NCI-H446 treated with DMSO at 0.1 percent for 48 hours (cell line): ENCODE data around the gene CLDN2.
"Not testable (repeated sequence)": the region's sequence is repeated elsewhere in the genome, so short reads cannot be mapped to it uniquely, and the experiment has no call there.

ENCODE experiments used
- DNase-seq: peaks from one replicate; lab custom pipeline; 2025; lab: John Stamatoyannopoulos, UW

The CLDN2 gene

DNA sequence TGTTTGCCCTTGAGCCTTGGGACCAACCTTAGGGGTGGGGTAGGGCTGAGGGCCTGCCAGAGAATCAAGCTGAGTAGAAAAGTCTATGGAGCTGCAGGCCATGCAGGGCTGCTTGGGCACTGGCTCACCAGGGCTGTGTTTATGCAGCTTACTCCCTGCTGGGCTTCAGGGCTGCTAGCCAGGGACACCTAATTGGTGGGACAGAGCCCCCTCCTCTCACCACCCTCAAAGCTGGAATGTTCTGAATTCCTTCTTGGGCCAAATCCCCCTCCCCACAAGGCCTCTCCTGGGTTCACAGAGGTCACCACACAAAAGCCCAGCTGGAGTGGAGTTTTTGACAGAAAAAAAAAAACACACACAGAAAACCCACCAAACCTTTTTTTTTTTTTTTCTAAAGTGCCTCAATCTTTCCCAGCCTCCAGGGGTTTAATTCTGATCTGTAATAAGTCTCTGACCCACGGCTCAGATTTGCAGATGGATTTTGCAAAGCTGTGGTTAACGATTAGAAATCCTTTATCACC, at the start of gene CLDN2:
TSS of gene CLDN2 (plus strand) at position 471 of the 521 bp plus-strand sequence. CDS start 7,827 bp downstream, outside the sequence.
- no peak for DNase-seq

- DNase-seq = not testable (repeated sequence)
Observed at GRCh38 chrX:106872796-106873195, 47.4 kb upstream of the CLDN2 start.

GRCh38 chrX:106874075-106874474, 46.1 kb upstream of the CLDN2 start:
- DNase-seq = no peak

DNA sequence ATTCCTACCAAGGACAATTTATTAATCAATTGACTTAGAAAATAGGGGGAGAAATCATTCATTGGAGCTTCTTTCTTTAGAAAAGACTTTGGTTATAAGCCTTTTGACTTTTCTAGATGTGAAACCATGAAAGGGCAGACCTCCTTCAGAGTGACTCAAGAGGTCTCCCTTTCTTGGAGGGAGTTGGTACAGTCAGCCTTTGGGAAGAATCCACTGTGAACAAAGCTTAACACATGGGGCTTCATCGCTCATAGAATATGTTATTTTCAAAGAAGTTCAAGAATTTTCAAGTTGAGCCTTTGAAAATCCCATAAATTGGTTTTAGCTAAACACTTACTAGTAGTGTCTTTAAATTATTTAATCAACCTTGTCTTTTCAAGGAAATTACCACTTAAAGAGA, 45.1 kb upstream of the CLDN2 start:
- no peak for DNase-seq

GRCh38 chrX:106889468-106889867, 30.7 kb upstream of the CLDN2 start:
- no peak for DNase-seq

- DNase-seq = no peak
Observed at GRCh38 chrX:106891762-106892460, 28.3 kb upstream of the CLDN2 start.

- DNase-seq = peak; percentile 10
Observed at GRCh38 chrX:106894392-106894909, 25.8 kb upstream of the CLDN2 start.

GRCh38 chrX:106894978-106895452, 25.2 kb upstream of the CLDN2 start:
- no peak for DNase-seq

DNA sequence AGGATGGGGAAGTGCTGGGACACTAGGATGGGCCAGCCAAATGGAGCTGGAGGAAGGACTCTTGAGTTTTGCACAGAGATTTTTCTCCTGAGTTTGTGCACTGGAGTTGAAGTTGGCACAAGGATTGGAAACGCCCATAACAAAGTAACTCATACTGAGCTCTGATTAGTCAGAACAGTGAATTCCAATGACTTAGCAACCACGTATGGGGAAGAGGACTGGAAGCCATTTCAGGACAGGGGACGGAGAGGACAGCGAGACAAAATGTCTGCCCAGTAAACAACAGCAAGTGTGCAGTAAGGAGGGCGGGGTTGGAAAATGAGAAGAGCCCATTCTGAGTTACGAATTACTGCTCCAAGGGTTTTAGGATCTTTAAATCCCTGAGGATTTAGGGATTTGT, 22.9 kb upstream of the CLDN2 start:
- DNase-seq = no peak

GRCh38 chrX:106898462-106898861, 21.7 kb upstream of the CLDN2 start:
- peak; percentile 4 for DNase-seq

GRCh38 chrX:106899276-106899675, 20.9 kb upstream of the CLDN2 start:
- no peak for DNase-seq

DNA sequence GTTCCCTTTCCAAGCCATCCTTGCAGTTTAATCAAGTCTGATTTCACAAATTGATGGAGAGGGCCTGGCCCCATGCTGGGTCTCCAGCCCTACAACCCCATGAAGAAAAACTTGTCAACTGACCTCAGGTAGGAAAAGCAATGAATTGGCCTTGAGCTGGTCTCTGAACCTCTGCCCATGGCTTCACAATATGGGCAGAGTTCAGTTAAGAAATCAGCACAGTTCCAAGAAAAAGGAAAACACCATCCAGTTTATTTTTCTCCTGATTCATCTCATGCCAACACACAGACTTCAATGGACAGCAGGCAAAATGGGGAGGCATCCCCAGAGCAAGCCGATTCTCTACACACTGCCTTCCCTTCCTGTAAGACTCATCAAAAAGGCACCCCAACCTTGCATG, 20.4 kb upstream of the CLDN2 start:
- no peak for DNase-seq

DNA sequence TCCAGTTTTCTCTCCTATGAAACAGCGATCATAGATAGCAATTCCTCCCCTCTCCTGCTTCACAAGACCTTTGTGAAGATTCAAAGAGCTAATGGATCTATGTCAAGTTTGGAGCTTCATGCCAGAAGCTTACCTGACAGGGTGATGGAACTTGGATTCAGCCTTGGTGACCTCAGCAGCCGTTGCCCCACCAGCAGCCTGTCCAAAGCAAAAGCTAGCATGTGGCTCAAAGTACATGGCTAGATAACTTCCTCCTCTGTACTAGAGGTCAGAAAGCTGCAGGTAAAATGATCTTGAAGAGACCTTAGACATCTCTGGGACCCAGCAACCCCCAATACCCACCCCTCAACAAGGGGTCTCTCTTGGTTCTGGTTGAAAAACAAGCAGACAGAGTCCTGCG, 18.9 kb upstream of the CLDN2 start:
- DNase-seq = no peak

DNA sequence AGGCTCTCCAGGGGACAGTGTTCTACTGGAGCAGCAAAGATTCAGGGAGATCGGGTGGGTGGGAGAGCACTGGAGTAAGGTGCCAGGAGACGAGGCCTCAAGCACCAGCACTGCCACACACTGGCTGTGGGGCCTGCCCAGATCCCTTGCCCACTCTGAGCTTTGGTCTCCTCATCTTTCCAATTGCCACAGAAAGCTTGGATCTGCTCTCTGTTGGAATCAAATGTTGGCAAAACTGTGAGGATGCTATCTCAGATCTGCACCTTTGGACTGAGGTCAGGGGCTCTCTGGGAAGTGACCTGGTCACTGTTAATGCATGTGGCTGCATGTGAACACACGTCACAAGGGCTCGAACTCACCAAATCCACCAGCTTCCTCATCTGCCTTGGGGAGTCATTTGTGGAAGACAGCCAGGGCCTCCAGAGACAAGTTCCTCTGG, 18.4 kb upstream of the CLDN2 start:
- DNase-seq = no peak

DNA sequence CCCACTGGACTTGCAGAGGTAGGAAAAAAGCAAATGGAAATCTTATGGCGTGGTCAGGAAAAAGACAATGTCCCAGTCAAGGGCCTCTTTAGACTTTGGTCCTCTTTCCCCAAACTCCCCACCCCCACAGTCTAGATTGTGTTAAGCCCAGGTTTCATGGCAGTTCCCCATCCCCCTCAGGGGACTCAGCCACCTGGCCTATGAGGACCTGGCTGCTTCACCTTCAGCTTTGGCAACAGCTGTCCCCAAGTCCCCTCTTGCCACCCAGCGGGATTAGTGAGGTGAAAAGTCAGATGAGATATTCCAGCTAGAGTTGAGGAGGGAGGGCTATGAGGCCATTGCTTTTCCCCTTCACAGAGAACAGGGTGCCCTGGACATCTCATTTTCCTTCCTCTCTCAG, 17.5 kb upstream of the CLDN2 start:
- no peak for DNase-seq

DNA sequence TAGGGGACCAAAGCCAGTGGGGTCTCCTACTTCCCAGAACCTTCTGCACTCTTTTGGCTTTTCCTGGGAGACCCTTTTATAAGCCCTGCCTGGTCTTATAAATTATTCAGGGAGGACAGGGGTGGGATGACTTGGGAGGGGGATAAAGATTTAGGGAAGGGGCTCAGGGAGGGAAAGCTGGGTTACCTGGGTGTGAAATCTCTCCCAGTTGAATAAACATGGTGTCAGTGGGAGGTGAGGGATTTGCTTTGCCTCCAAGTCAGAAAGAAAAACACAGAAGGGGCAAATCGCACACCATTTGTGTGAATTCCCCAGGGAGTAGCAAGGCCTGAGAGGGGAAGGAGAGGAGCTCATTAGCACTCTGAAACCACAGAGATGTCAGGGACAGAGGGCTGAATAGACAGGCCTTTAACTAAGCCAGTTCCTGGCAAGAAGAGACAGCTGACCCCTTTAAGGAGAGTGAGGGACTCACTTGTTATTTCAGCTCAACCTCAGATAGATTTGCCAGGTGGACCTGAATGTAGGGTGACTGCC, 16.8 kb upstream of the CLDN2 start, which contains the start of gene RIPPLY1:
TSS of gene RIPPLY1 (minus strand) at position 51 of the 534 bp plus-strand sequence. CDS start 54 bp downstream, outside the sequence.
- DNase-seq = no peak

DNA sequence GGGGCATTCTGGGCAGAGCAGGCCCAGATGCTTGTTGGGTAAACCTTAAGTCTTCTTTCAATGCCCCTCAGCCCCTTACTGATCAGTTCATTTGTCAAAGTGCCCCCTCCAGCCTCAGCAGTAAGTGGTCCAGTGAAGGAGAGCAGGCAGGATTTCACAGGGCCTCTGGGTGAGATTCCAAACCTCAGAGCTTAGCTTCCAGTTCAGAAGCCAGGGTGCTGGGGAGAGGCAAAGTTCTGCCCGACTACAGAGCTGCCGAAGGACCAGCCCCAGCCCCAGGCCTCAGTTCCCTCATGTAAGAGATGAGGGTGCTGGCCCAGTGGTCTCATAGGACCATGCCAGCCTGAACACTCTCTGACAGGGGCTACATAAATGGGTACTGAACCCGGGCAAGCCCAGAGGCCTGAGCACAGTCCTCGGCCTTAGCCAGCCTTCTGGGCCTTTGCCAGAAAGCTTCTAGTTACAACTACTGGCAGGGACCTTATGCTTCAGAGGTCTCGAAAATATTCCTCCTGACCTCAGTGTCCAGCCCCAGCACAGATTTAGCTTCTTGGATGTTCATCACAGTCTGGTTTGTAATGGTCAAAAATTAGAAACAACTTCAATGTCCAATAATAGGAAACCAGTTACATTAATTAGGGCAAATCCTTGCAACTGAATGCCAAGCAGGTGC, 16.2 kb upstream of the CLDN2 start:
- no peak for DNase-seq

GRCh38 chrX:106905064-106905708, 15.0 kb upstream of the CLDN2 start:
- DNase-seq = no peak

- DNase-seq = no peak
Observed at GRCh38 chrX:106906361-106906760, 13.8 kb upstream of the CLDN2 start.

- no peak for DNase-seq
Observed at GRCh38 chrX:106912864-106913263, 7.3 kb upstream of the CLDN2 start.

DNA sequence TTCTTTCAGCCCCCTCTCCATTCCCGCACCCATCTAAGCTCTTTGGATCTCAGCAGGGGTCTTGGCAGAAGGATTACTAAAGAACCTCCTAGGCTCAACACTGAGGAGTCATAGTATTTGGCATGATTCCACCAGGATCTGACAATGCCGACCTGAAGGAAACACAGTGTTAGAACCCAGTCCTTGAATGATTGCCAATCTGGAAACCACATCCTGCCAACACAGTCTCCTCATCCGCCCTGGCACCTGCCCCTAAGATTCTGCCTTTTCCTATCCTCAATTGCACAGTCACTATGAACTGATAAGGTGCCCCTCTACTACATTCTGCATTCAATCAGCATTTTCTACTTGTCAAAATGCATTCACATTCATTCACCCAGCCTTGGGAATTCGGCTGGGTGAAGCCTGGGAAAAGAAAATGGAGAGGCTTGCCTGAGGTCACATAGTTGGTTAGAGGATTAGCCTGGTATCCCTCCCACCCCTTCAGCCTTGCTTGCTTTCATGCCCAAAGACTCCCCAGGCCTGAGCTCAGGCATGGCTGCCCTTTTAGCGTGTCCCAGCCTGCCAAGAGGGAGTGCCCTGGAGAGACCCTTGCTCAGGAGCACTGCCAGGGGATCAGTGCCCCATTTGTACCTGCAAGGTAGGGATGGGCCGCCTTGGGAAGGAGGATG, 2.2 kb upstream of the CLDN2 start:
- DNase-seq = no peak

DNA sequence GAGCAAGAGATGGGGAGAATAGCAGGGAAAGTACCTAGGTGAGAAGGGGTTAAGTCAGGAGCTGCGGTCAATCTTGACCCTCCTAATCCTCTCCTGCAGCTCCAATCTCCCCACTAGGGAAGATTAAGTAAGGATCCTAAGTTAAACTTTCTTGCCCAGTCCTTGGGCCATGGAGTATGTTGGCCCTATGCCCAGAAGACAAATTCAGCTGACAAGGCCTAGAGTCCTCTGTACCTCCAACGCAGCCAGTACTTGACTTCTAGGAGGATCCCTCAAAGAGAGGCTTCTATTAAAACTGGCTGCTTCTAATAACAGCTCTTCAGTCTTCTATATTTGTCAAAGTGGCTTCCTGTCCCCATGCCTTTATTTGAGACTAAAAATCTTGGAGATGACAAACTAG, 1.4 kb downstream of the CLDN2 start:
- no peak for DNase-seq
